Activated CD8-positive, alpha-beta T cell treated with anti-CD3 and anti-CD28 coated beads, Interleukin-2, amount 10 ng/mL, durations not matched to agents 7 days and 5 days (primary cell): ENCODE measurements around the gene GRK5. TPM values are rescaled to one million over a fixed set of nuclear protein-coding genes. Genes with fewer than 3 reads are reported as not detected.

Experiments
- ATAC-seq: fragments of 150-1000 bp; cut with Tn5 transposase; one replicate; pipeline ENCODE4 v1.10.0; 2021; ENCODE audit warnings: moderate library complexity
- CTCF ChIA-PET: fragments of 350-600 bp; sonication (Branson Sonifier 250); formaldehyde crosslinking; loops from one replicate; lab custom pipeline; 2021; ENCODE audit warnings: antibody characterized with exemption; lab: Charles Lee
- POLR2A ChIA-PET: fragments of 350-600 bp; sonication (Branson Sonifier 250); formaldehyde crosslinking; loops from one replicate; lab custom pipeline; 2021; ENCODE audit warnings: antibody characterized with exemption; lab: Charles Lee
- DNase-seq: peaks from one replicate; pipeline ENCODE4 v3.0.0-alpha.2; 2020
- H3K27ac Mint-ChIP-seq: one replicate; pipeline ENCODE4 v1.8.0; 2021; ENCODE audit warnings: mild to moderate bottlenecking, mixed read lengths
- H3K27me3 Mint-ChIP-seq: one replicate; pipeline ENCODE4 v1.8.0; 2021; ENCODE audit warnings: low read depth, mixed read lengths
- H3K36me3 Mint-ChIP-seq: one replicate; pipeline ENCODE4 v1.8.0; 2021; ENCODE audit warnings: low read depth, mixed read lengths
- H3K4me1 Mint-ChIP-seq: one replicate; pipeline ENCODE4 v1.8.0; 2021; ENCODE audit warnings: low read depth, mixed read lengths
- H3K4me3 Mint-ChIP-seq: one replicate; pipeline ENCODE4 v1.8.0; 2021; ENCODE audit warnings: mild to moderate bottlenecking, mixed read lengths
- H3K9me3 Mint-ChIP-seq: one replicate; pipeline ENCODE4 v1.8.0; 2022; ENCODE audit warnings: mixed read lengths; ENCODE audit not compliant: insufficient read depth
- total RNA-seq, 2 experiments: library from RNA; stranded (reverse); gene quantifications; one replicate each; pipeline ENCODE4 v1.2.3, GENCODE V29; 2021

The GRK5 gene
- total RNA-seq, 2 experiments from 2014 or later, result 16.9 to 17.6 TPM

- H3K4me1 Mint-ChIP-seq, result peaks cover 14% of the 10 kb centered on the region
- H3K27me3 Mint-ChIP-seq, result no peaks in the 10 kb centered on the region
- ChIA-PET CTCF (no interaction called here), POLR2A (no interaction called here)
- DNase-seq (no peak), ATAC-seq (no peak)
- H3K36me3 Mint-ChIP-seq, result peaks cover 24% of the 10 kb centered on the region
- no peaks in the 10 kb centered on the region for H3K9me3 Mint-ChIP-seq
- H3K4me3 Mint-ChIP-seq, result no peak overlapping the region
- H3K27ac Mint-ChIP-seq, result no peak overlapping the region
Observed at GRCh38 chr10:119377958-119378736, 170.8 kb downstream of the GRK5 start.

- Mint-ChIP-seq H3K27me3 (no peaks in the 10 kb centered on the region), H3K27ac (no peak overlapping the region), H3K9me3 (no peaks in the 10 kb centered on the region), H3K36me3 (peaks cover 29% of the 10 kb centered on the region), H3K4me1 (peaks cover 20% of the 10 kb centered on the region), H3K4me3 (no peak overlapping the region)
- ChIA-PET POLR2A (no interaction called here), CTCF (no interaction called here)
- DNase-seq, result no peak
- no peak for ATAC-seq
Observed at GRCh38 chr10:119378737-119379067, 171.3 kb downstream of the GRK5 start.

- CTCF ChIA-PET, result no interaction called here
- Mint-ChIP-seq H3K27me3 (no peaks in the 10 kb centered on the region), H3K4me3 (no peak overlapping the region), H3K27ac (no peak overlapping the region), H3K9me3 (no peaks in the 10 kb centered on the region), H3K36me3 (peaks cover 29% of the 10 kb centered on the region), H3K4me1 (peaks cover 27% of the 10 kb centered on the region)
- DNase-seq (no peak), ATAC-seq (no peak)
- POLR2A ChIA-PET, result no interaction called here
Observed at GRCh38 chr10:119379466-119380071, 172.2 kb downstream of the GRK5 start.

- POLR2A ChIA-PET, result interaction anchor here (0.5 kb wide), 1 partner anchor 220 kb away, joined by 3 read pairs; no protein-coding TSS in a partner anchor
- DNase-seq, result no peak
- no peaks in the 10 kb centered on the region for H3K9me3 Mint-ChIP-seq
- H3K27ac Mint-ChIP-seq, result peak overlapping the region; percentile 62
- ATAC-seq, result no peak
- H3K4me3 Mint-ChIP-seq, result no peak overlapping the region
- no peaks in the 10 kb centered on the region for H3K27me3 Mint-ChIP-seq
- CTCF ChIA-PET, result interaction anchor here (1.1 kb wide), 1 partner anchor 11 kb away, joined by 3 read pairs; no protein-coding TSS in a partner anchor
- H3K4me1 Mint-ChIP-seq, result peaks cover 25% of the 10 kb centered on the region
- H3K36me3 Mint-ChIP-seq, result peaks cover 36% of the 10 kb centered on the region
Observed at GRCh38 chr10:119383174-119383856, 175.9 kb downstream of the GRK5 start.

- no peaks in the 10 kb centered on the region for H3K27me3 Mint-ChIP-seq
- H3K4me1 Mint-ChIP-seq, result peaks cover 25% of the 10 kb centered on the region
- H3K36me3 Mint-ChIP-seq, result peaks cover 41% of the 10 kb centered on the region
- no peak for ATAC-seq
- CTCF ChIA-PET, result no interaction called here
- no peaks in the 10 kb centered on the region for H3K9me3 Mint-ChIP-seq
- POLR2A ChIA-PET, result interaction anchor here (0.5 kb wide), 1 partner anchor 221 kb away, joined by 3 read pairs; no protein-coding TSS in a partner anchor
- H3K27ac Mint-ChIP-seq, result no peak overlapping the region
- H3K4me3 Mint-ChIP-seq, result no peak overlapping the region
- DNase-seq, result no peak
Observed at GRCh38 chr10:119384127-119384526, 176.8 kb downstream of the GRK5 start.

GRCh38 chr10:119386666-119387065, 179.3 kb downstream of the GRK5 start:
- DNase-seq (no peak), ATAC-seq (no peak)
- H3K27me3 Mint-ChIP-seq, result no peaks in the 10 kb centered on the region
- no peak overlapping the region for H3K4me3 Mint-ChIP-seq
- peaks cover 19% of the 10 kb centered on the region for H3K4me1 Mint-ChIP-seq
- H3K27ac Mint-ChIP-seq, result no peak overlapping the region
- H3K9me3 Mint-ChIP-seq, result no peaks in the 10 kb centered on the region
- POLR2A ChIA-PET, result no interaction called here
- peaks cover 24% of the 10 kb centered on the region for H3K36me3 Mint-ChIP-seq
- CTCF ChIA-PET, result no interaction called here

- peaks cover 5% of the 10 kb centered on the region for H3K4me1 Mint-ChIP-seq
- ChIA-PET POLR2A (interaction anchor here (0.9 kb wide), 1 partner anchor 10 kb away, joined by 3 read pairs; no protein-coding TSS in a partner anchor), CTCF (no interaction called here)
- DNase-seq (no peak), ATAC-seq (no peak)
- H3K36me3 Mint-ChIP-seq, result peaks cover 12% of the 10 kb centered on the region
- no peak overlapping the region for H3K27ac Mint-ChIP-seq
- no peaks in the 10 kb centered on the region for H3K9me3 Mint-ChIP-seq
- H3K27me3 Mint-ChIP-seq, result no peaks in the 10 kb centered on the region
- H3K4me3 Mint-ChIP-seq, result no peak overlapping the region
Observed at GRCh38 chr10:119388849-119389345, 181.5 kb downstream of the GRK5 start.

GRCh38 chr10:119391440-119392251, 184.3 kb downstream of the GRK5 start:
- CTCF ChIA-PET, result no interaction called here

GRCh38 chr10:119393019-119393418, 185.6 kb downstream of the GRK5 start:
- no peak overlapping the region for H3K4me3 Mint-ChIP-seq
- ATAC-seq, result no peak
- ChIA-PET CTCF (no interaction called here), POLR2A (no interaction called here)
- peaks cover 6% of the 10 kb centered on the region for H3K4me1 Mint-ChIP-seq
- H3K27ac Mint-ChIP-seq, result no peak overlapping the region
- H3K27me3 Mint-ChIP-seq, result no peaks in the 10 kb centered on the region
- H3K36me3 Mint-ChIP-seq, result peaks cover 5% of the 10 kb centered on the region
- DNase-seq, result no peak
- H3K9me3 Mint-ChIP-seq, result no peaks in the 10 kb centered on the region

More at GRCh38 chr10:119391440-119392251, 184.3 kb downstream of the GRK5 start:
- Mint-ChIP-seq H3K4me1 (peaks cover 6% of the 10 kb centered on the region), H3K9me3 (no peaks in the 10 kb centered on the region), H3K36me3 (peaks cover 5% of the 10 kb centered on the region), H3K4me3 (no peak overlapping the region), H3K27me3 (no peaks in the 10 kb centered on the region), H3K27ac (no peak overlapping the region)
- DNase-seq, result no peak
- POLR2A ChIA-PET, result no interaction called here
- ATAC-seq, result no peak

- no peak for ATAC-seq
- no peak overlapping the region for H3K27ac Mint-ChIP-seq
Observed at GRCh38 chr10:119393421-119393820, 186.1 kb downstream of the GRK5 start.

GRCh38 chr10:119393845-119394244, 186.5 kb downstream of the GRK5 start:
- ATAC-seq (no peak), DNase-seq (no peak)
- POLR2A ChIA-PET, result no interaction called here
- Mint-ChIP-seq H3K27ac (peak overlapping the region; percentile 48), H3K9me3 (no peaks in the 10 kb centered on the region), H3K4me3 (no peak overlapping the region), H3K27me3 (no peaks in the 10 kb centered on the region), H3K36me3 (peaks cover under 1% of the 10 kb centered on the region), H3K4me1 (peaks cover 6% of the 10 kb centered on the region)
- CTCF ChIA-PET, result no interaction called here

More at GRCh38 chr10:119393421-119393820, 186.1 kb downstream of the GRK5 start:
- peaks cover 5% of the 10 kb centered on the region for H3K36me3 Mint-ChIP-seq
- peaks cover 6% of the 10 kb centered on the region for H3K4me1 Mint-ChIP-seq
- ChIA-PET POLR2A (no interaction called here), CTCF (no interaction called here)
- H3K27me3 Mint-ChIP-seq, result no peaks in the 10 kb centered on the region
- no peaks in the 10 kb centered on the region for H3K9me3 Mint-ChIP-seq
- no peak overlapping the region for H3K4me3 Mint-ChIP-seq
- no peak for DNase-seq
